OCI-LY7 (cell line): ENCODE measurements around the gene ADGRD1. TPM values are rescaled to one million over a fixed set of nuclear protein-coding genes. Genes with fewer than 3 reads are reported as not detected.

Source experiments
- BruUV-seq: library from RNA; stranded (reverse); fragments of 400-500 nt; replicated peaks from 2 replicates; lab custom pipeline; 2021; lab: Mats Ljungman, UMichigan
- CTCF ChIA-PET: fragments of 300-600 bp; sonication (Branson Sonifier 250); formaldehyde crosslinking; loops from one replicate; lab custom pipeline; 2022; ENCODE audit warnings: antibody characterized with exemption; ENCODE audit not compliant: unreplicated experiment; lab: Charles Lee
- POLR2A ChIA-PET: fragments of 300-600 bp; sonication (Branson Sonifier 250); formaldehyde crosslinking; loops from one replicate; lab custom pipeline; 2022; ENCODE audit warnings: antibody characterized with exemption; lab: Charles Lee
- DNase-seq: peaks from one replicate; pipeline ENCODE4 v3.0.0-alpha.2; 2015; ENCODE audit warnings: low spot score
- H2AFZ ChIP-seq: fragments of 200-600 bp; sonication (generic), shearing (Covaris generic); 2 replicates; pipeline ENCODE4 v1.6.1; 2014; ENCODE audit warnings: mild to moderate bottlenecking, antibody characterized with exemption, low read length, moderate library complexity
- H3K27ac ChIP-seq: fragments of 200-600 bp; sonication (generic); 2 replicates; pipeline ENCODE4 v1.5.1; 2014; ENCODE audit warnings: mixed run types, low read depth, mild to moderate bottlenecking, moderate library complexity, low read length, inconsistent platforms; ENCODE audit not compliant: poor library complexity, severe bottlenecking
- H3K36me3 ChIP-seq: fragments of 200-600 bp; sonication (generic); 2 replicates; pipeline ENCODE4 v1.6.1; 2014; ENCODE audit warnings: mild to moderate bottlenecking, antibody characterized with exemption, low read length, moderate library complexity, mixed read lengths; ENCODE audit not compliant: insufficient read depth
- H3K4me1 ChIP-seq: fragments of 200-600 bp; sonication (generic); 2 replicates; pipeline ENCODE4 v1.5.1; 2014; ENCODE audit warnings: mild to moderate bottlenecking, low read length; ENCODE audit not compliant: insufficient read depth, poor library complexity, severe bottlenecking
- H3K4me2 ChIP-seq: fragments of 200-600 bp; sonication (generic); 2 replicates; pipeline ENCODE4 v1.6.1; 2014; ENCODE audit warnings: mild to moderate bottlenecking, low read length
- H3K4me3 ChIP-seq: fragments of 200-600 bp; sonication (generic); 2 replicates; pipeline ENCODE4 v1.5.1; 2014; ENCODE audit warnings: mild to moderate bottlenecking, low read depth, low read length; ENCODE audit not compliant: poor library complexity, severe bottlenecking
- H3K79me2 ChIP-seq: fragments of 200-600 bp; sonication (generic); 2 replicates; pipeline ENCODE4 v1.6.1; 2016; ENCODE audit warnings: low read depth, mild to moderate bottlenecking, low read length, moderate library complexity, mixed read lengths; ENCODE audit not compliant: insufficient read depth
- H3K9me2 ChIP-seq: fragments of 200-600 bp; sonication (generic); 2 replicates; pipeline ENCODE4 v1.6.1; 2016; ENCODE audit warnings: mild to moderate bottlenecking, low read length, mixed read lengths; ENCODE audit not compliant: insufficient read depth
- H3K9me3 ChIP-seq: fragments of 200-600 bp; sonication (generic); 2 replicates; pipeline ENCODE4 v1.6.1; 2014; ENCODE audit warnings: mild to moderate bottlenecking, mixed run types, low read length, mixed read lengths
- H4K20me1 ChIP-seq: fragments of 200-600 bp; sonication (generic); 2 replicates; pipeline ENCODE4 v1.6.1; 2014; ENCODE audit warnings: mild to moderate bottlenecking, antibody characterized with exemption, low read length, moderate library complexity, mixed read lengths; ENCODE audit not compliant: insufficient read depth
- CTCF ChIP-seq: fragments of 200-600 bp; sonication (generic); conservative IDR thresholded peaks from 2 replicates; pipeline ENCODE4 v1.5.1; 2014; ENCODE audit warnings: mild to moderate bottlenecking, antibody characterized with exemption, low read length, moderate library complexity, mixed read lengths
- EZH2phosphoT487 ChIP-seq: fragments of 200-600 bp; sonication (generic); IDR thresholded peaks from 2 replicates; pipeline ENCODE4 v1.6.1; 2018; ENCODE audit warnings: low read depth, borderline replicate concordance, mild to moderate bottlenecking, mixed run types, antibody characterized with exemption, low read length, moderate library complexity, mixed read lengths
- intact Hi-C: fragments of 100-400 bp; cut with micrococcal nuclease; formaldehyde crosslinking; loops from one replicate; pipeline ENCODE4 v1.10.0; 2022; ENCODE audit not compliant: unreplicated experiment
- total RNA-seq, 2 experiments: library from RNA; depleted of rRNA in 1 of 2; stranded (reverse); fragments of >200 nt in 1 of 2; shearing (Covaris generic) in 1 of 2; gene quantifications; 2 replicates each; pipeline ENCODE4 v1.2.3, GENCODE V29; 2014 to 2022

Gene ADGRD1
- total RNA-seq, 2 experiments from 2014 or later = 1.0 to 1.7 TPM

GRCh38 chr12:131015581-131016337 lies 62.1 kb downstream of the ADGRD1 start:
- no peak overlapping the region for H3K4me3 ChIP-seq
- H3K79me2 ChIP-seq = no peaks in the 10 kb centered on the region
- DNase-seq = no peak
- no peak overlapping the region for H2AFZ ChIP-seq
- no TSS peak for BruUV-seq
- H4K20me1 ChIP-seq = no peaks in the 10 kb centered on the region
- H3K4me2 ChIP-seq = no peak overlapping the region
- H3K27ac ChIP-seq = no peak overlapping the region
- no peaks in the 10 kb centered on the region for H3K9me3 ChIP-seq
- no peaks in the 10 kb centered on the region for H3K9me2 ChIP-seq
- TF ChIP-seq CTCF = no peak
- TF ChIP-seq EZH2phosphoT487 = no peak
- no peaks in the 10 kb centered on the region for H3K4me1 ChIP-seq
- H3K36me3 ChIP-seq = no peaks in the 10 kb centered on the region
- intact Hi-C loops = no loop called here
- ChIA-PET POLR2A (no interaction called here), CTCF (no interaction called here)

DNA sequence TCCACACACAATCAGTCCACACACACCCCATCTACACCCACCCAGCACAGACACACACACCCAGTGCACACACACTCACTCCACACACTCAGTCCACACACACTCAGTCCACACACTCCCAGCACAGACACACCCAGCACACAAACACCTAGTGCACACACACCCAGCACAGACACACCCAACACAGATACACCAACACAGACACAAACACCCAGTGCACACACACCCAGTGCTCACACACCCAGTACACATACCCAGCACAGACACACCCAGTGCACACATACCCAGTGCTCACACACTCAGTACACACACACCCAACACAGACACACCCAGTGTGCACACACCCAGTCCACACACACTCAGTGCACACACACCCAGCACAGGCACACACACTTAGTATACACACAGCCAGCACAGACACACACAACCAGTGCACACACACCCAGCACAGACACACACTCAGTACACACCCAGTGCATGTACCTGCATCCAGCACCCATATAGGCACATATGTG lies 63.8 kb downstream of the ADGRD1 start:
- Histone ChIP-seq H3K79me2 (no peaks in the 10 kb centered on the region), H3K9me3 (no peaks in the 10 kb centered on the region), H2AFZ (no peak overlapping the region), H3K4me1 (no peaks in the 10 kb centered on the region), H3K27ac (no peak overlapping the region), H4K20me1 (no peaks in the 10 kb centered on the region), H3K4me3 (no peak overlapping the region), H3K9me2 (no peaks in the 10 kb centered on the region), H3K36me3 (no peaks in the 10 kb centered on the region), H3K4me2 (no peak overlapping the region)
- ChIA-PET CTCF (no interaction called here), POLR2A (no interaction called here)
- no TSS peak for BruUV-seq
- DNase-seq = no peak
- intact Hi-C loops = no loop called here
- no peak for TF ChIP-seq EZH2phosphoT487
- no peak for TF ChIP-seq CTCF

- TF ChIP-seq CTCF = no peak
- Histone ChIP-seq H3K4me2 (no peak overlapping the region), H4K20me1 (no peaks in the 10 kb centered on the region)
Observed at GRCh38 chr12:131018019-131018620, 64.4 kb downstream of the ADGRD1 start.

More at GRCh38 chr12:131018019-131018620, 64.4 kb downstream of the ADGRD1 start:
- Histone ChIP-seq H3K9me2 (no peaks in the 10 kb centered on the region), H3K79me2 (no peaks in the 10 kb centered on the region), H3K4me1 (no peaks in the 10 kb centered on the region), H3K36me3 (no peaks in the 10 kb centered on the region), H2AFZ (no peak overlapping the region), H3K9me3 (no peaks in the 10 kb centered on the region), H3K4me3 (no peak overlapping the region), H3K27ac (no peak overlapping the region)
- intact Hi-C loops = no loop called here
- CTCF ChIA-PET = no interaction called here
- DNase-seq = no peak
- POLR2A ChIA-PET = interaction anchor here (1.0 kb wide), 1 partner anchor 34 kb away, joined by 3 read pairs; no protein-coding TSS in a partner anchor
- no TSS peak for BruUV-seq
